NCI-H146 (cell line): Measurements from ENCODE around the gene PFKP.

Source experiments
- DNase-seq: peaks from one replicate; lab custom pipeline; 2025; lab: John Stamatoyannopoulos, UW

The PFKP gene

GRCh38 chr10:3067118-3067858 is at the start of gene PFKP:
PFKP (plus strand) TSS chr10:3067548; CDS start chr10:3067596, 48 bp downstream.
- DNase-seq: peak; percentile 84

- no peak for DNase-seq
These were observed 49.1 kb upstream of the PFKP start for GRCh38 chr10:3018247-3018646.

GRCh38 chr10:3020311-3020710 is 47.0 kb upstream of the PFKP start:
- DNase-seq: no peak

DNA sequence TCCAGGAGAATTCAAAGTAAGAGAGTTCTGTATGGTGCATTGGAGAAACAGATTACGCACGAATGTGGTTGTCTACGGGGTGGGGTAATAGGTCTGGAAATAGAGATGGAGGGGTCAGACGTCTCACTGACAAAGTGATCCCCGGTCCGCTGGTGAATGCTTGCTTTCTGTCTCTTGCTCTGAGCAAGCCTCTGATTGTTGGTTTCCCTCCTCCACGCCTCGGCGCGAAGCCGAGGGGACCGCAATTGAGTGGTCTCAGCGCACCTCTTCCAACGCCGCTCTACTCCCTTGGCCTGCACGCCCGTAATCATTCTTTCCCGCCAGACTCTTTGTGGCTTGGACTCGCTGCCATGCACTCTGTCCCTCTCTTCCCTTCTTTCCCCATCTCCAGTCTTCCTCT is 46.5 kb upstream of the PFKP start:
- no peak for DNase-seq

DNA sequence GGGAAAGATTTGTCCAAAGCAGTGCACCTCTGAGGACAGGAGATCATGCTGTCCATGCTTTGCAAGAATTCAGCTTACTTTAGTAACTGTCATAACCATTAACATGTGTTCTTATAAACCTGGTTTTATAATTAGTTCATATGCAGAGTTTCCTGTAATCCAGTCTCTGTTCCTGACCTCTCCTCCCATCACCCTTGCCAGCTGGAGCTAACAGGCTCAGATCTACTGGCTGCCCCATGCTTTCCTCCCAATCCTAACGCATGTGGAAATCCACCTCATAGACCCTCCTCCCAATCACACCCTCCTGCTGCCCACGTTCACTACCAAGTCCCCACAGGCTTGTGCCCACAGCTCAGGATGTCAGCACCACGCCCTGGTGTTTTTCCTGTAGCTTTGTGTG is 45.3 kb upstream of the PFKP start:
- DNase-seq: no peak

DNA sequence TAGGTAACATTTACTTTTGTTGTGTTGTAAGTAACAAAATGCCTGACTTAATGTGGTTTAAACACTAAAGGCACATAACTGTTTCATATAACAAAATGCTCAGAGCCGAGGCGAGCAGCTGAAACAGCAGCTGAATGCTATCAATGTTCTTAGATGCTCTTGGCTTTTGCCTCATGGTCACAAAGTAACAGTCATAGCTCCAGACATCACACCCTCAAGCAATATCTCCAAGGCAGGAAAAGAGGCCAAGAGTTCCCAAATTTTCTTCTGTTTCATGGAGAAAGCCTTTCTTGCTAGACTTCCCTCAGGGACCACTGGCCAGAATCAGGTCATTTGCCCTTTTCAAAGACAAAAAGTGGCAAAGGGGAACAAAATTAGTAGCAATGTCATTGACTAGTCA is 43.5 kb upstream of the PFKP start:
- no peak for DNase-seq

- no peak for DNase-seq
These were observed 42.2 kb upstream of the PFKP start for GRCh38 chr10:3025026-3025683.

DNA sequence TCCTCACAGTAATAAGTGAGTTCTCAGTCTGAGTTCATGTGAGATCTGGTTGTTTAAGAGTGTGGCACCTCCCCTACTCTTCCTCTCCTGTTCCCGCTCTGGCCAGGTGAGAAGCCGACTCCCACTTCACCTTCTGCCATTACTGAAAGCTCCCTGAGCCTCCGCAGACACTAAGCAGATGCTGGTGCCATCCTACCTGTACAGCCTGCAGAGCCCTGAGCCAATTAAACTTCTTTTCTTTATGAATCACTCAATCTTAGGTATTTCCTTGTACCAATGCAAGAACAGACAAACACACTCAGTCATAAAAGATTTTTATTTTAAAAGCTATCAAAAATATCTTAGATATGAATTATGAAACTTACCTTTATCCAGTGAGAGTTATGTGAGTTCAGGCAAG is 39.5 kb upstream of the PFKP start:
- DNase-seq: no peak

- no peak for DNase-seq
These were observed 38.9 kb upstream of the PFKP start for GRCh38 chr10:3028441-3028840.

DNA sequence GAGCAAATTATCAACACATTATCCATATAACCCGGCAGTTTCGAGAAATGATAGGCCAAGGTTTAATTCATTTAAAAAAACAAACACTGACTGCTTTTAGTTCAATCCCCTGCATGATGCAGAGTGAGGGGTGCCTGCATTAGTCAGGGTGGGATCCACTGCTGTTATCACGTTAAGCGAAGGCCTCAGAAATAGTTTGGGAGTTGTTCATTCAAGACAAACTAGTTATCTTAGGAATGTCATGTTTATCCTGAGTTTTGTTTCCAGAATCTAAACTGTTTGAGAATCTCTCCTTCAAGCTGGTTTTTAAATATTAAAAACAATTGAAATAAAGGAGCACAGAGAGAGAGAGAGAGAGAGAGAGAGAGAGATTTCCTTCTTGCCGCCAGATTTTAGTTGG is 36.6 kb upstream of the PFKP start:
- no peak for DNase-seq

DNA sequence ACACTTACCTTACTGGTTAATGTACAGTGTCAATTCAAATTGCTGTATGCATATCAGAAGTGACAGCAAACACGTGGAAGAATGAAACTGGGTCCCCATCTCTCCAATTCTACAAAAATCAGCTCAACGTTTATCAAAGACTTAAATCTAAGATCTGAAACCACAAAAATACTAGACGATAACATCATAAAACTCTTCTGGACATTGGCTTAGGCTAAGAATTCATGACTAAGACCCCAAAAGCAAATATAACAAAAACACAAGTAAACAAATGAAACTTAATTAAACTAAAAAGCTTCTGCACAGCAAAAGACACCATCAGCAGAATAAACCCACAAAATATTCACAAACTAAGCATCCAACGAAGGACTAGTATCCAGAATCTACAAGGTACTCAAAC is 35.9 kb upstream of the PFKP start:
- DNase-seq: no peak

DNA sequence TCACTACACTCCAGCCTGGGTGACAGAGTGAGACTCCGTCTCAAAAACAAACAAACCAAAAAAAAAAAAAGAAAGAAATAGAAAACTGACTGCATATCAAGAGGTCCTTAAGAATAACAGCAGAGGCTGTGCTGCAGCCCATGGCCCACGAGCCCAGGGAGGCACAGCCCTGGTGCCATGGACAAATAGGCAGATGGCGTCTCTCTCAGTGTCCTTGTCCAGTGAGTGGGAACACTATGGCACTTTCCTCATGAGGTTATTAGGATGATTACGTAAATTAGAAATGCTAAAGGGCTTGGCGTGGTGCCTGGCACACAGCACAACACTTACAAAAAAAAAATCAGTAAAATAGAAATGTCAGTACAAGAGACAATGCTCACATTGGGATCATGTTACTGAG is 33.4 kb upstream of the PFKP start:
- no peak for DNase-seq

DNA sequence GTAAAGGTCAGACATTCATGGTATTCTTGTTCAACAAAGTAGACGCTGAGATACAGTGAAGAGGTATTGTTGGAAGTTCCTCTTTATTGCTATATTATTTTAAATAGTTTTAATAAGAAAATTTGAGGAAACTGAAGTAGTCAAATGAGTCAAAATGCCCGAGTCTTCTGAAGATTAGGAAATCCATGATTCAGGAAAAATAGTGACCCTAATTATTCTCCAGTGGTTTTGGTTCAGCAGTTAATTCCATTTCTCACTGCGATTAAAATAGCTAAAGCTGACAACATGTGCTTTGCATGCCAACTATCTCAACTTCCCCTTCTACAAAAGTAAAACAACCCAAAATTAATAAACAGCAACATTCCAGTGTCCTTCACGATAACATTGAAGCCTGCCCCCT is 32.7 kb upstream of the PFKP start:
- DNase-seq: no peak

GRCh38 chr10:3036155-3037021 is 31.0 kb upstream of the PFKP start:
- no peak for DNase-seq

GRCh38 chr10:3037182-3037581 is 30.2 kb upstream of the PFKP start:
- no peak for DNase-seq

- DNase-seq: no peak
These were observed 27.3 kb upstream of the PFKP start for GRCh38 chr10:3040069-3040468.

GRCh38 chr10:3042589-3042988 is 24.8 kb upstream of the PFKP start:
- DNase-seq: no peak

DNA sequence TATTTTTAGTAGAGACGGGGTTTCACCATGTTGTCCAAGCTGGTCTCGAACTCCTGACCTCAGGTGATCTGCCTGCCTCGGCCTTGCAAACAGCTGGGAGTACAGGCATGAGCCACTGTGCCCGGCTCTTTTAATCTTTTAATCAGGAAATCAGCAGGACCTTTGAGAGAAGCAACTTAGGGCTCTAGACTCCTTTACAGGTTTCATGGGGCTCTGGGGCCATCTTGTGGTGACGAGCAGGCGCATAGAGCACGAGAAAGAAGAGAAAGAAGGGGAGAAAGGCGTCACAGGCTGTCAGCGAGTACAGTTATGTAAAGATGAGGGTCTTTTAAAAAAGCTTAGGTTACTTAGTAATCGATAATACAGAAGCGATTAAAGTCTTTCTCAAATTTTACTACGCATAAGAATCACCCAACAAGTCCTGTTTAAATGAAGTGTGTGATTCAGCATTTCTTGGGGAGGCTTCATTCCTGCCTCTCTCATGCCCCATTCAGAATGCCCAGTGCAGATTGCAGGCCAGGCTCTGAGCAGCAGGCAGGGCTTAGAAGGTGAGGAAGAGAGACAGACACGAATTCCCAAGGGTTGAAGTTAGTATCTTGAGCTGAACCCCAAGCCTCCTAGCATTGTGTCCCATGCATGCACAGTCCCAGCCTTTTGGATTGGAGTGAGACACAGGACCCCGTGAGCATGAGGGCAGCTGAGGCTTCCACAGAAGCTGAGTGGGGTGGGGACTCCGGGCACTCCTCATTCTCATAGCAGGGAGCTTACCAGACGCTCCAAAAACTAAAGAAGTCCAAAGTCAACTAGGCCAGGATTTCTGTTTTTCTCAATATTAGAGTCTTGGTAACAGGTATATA is 23.6 kb upstream of the PFKP start:
- peak; percentile 82 for DNase-seq

DNA sequence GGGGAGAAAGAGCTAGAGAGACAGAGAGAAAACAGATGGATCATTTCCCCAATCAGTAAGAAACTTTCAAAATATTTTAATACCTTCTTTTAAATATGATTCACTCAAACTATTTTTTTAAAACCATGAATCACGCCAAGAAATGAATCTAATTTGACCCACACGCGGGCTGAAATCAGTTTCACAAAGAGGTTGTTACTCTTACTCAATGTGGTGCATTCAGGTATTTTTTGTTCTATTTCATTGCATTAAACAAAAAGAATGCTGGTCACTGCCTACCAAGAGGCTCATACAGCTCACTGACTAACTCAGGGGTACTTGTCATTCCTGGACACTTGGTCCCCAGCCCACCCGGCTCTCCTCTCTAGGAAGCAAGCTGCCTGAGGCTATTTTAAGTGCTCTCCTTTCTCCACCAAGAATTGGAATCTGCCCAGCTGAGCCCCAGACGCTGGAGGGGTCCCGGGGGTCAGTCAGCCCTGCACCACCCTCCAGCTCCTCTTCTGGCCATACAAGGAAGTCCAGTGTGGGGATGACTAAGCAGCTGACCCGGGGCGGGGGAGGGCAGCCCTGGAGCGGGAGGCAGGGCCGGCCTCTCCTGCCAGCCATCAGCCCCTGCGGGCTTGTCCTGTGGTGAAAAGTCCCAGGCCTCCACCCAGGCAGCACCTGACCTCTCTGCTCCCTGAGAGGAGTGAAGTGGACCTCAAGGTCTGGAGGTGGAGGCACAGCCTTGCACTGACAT is 21.7 kb upstream of the PFKP start:
- DNase-seq: no peak

DNA sequence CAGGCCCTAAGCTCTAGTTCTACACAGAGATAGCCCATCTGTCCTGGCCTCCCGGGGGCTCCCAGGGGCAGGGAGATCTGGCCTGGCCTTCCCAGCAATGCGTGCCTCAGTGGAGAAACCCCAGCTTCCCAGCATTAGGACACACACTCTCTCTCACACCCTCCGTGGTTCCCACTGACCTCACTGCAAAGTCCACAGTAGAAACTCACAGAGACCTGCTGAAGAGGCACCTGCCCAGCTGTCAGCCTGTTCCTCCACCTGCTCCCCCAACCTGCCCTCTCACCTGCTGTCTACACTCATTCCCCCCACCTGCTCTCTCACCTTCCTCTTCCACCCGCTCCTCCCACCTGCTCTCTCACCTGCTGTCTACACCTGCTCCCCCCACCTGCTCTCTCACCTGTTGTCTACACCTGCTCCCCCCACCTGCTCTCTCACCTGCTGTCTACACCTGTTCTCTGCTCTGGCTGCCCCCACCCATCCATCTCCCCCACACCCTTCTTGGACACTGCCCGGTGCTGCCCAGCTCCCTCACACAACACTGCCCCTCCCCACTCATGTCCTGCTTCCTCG is 21.1 kb upstream of the PFKP start:
- peak; percentile 66 for DNase-seq

GRCh38 chr10:3046981-3047547 is 20.3 kb upstream of the PFKP start:
- peak; percentile 77 for DNase-seq
